Endothelial cell of umbilical vein (primary cell): ENCODE results near the gene ADAMTS17. TPM values are rescaled to one million over a fixed set of nuclear protein-coding genes. Genes with fewer than 3 reads are reported as not detected.

Source experiments
- BruUV-seq: library from RNA; stranded (reverse); fragments of 400-500 nt; replicated peaks from 2 replicates; lab custom pipeline; 2021; lab: Mats Ljungman, UMichigan
- CTCF ChIA-PET: fragments of 300-600, 350-600 bp; sonication (Branson Sonifier 250); formaldehyde crosslinking; loops from one replicate; lab custom pipeline; 2021; ENCODE audit warnings: antibody characterized with exemption, inconsistent platforms; lab: Charles Lee
- POLR2A ChIA-PET: fragments of 300-600, 350-600 bp; sonication (Branson Sonifier 250); formaldehyde crosslinking; loops from one replicate; lab custom pipeline; 2021; ENCODE audit warnings: antibody characterized with exemption, inconsistent platforms; lab: Charles Lee
- DNase-seq: peaks from one replicate; pipeline ENCODE4 v3.0.0-alpha.2; 2011; ENCODE audit warnings: low read depth, low spot score
- FAIRE-seq: peaks from 2 replicates; lab custom pipeline; 2011; peaks lifted over from hg19 to GRCh38; lab: Jason Lieb, UNC
- H2AFZ ChIP-seq: 2 replicates; pipeline ENCODE4 v1.6.0; 2012; ENCODE audit warnings: low read depth, low read length, control low read depth, inconsistent platforms
- H3K27ac ChIP-seq: 2 replicates; pipeline ENCODE4 v1.5.1; 2011; ENCODE audit warnings: low read depth, mild to moderate bottlenecking, control low read depth, low read length, moderate library complexity; ENCODE audit not compliant: insufficient read depth
- H3K27me3 ChIP-seq, 2 experiments: 2 replicates each; pipeline versions ENCODE4 v1.6.0 to v1.6.1; 2011; ENCODE audit warnings: low read length in 2 of 2, mixed read lengths in 1 of 2; ENCODE audit not compliant: control insufficient read depth in 2 of 2, insufficient read depth in 2 of 2
- H3K36me3 ChIP-seq, 2 experiments: 2 replicates in 1 of 2; 3 replicates in 1 of 2; pipeline ENCODE4 v1.5.1; 2011; ENCODE audit warnings: low read length in 2 of 2, mild to moderate bottlenecking in 1 of 2, moderate library complexity in 1 of 2; ENCODE audit not compliant: control insufficient read depth in 2 of 2, insufficient read depth in 2 of 2; ENCODE audit errors: extremely low read depth in 1 of 2
- H3K4me1 ChIP-seq: 3 replicates; pipeline ENCODE4 v1.5.1; 2011; ENCODE audit warnings: mild to moderate bottlenecking, low read length; ENCODE audit not compliant: control insufficient read depth, insufficient read depth; ENCODE audit errors: extremely low read depth
- H3K4me2 ChIP-seq: 2 replicates; pipeline ENCODE4 v1.6.1; 2011; ENCODE audit warnings: low read length, control low read depth, mixed read lengths; ENCODE audit not compliant: insufficient read depth
- H3K4me3 ChIP-seq, 3 experiments: fragments of 200-600 bp in 1 of 3; sonication (generic), shearing (Covaris generic) in 1 of 3; replicated peaks in 1 of 3; 2 replicates each; pipeline ENCODE4 v1.5.1; 2011 to 2016; ENCODE audit warnings: control low read depth in 3 of 3, low read length in 3 of 3, mild to moderate bottlenecking in 2 of 3, inconsistent platforms in 1 of 3, low read depth in 1 of 3, moderate library complexity in 1 of 3; ENCODE audit not compliant: insufficient read depth in 1 of 3
- H3K79me2 ChIP-seq: 2 replicates; pipeline ENCODE4 v1.6.0; 2012; ENCODE audit warnings: low read length, inconsistent platforms; ENCODE audit not compliant: control insufficient read depth, insufficient read depth
- H3K9ac ChIP-seq: replicated peaks from 2 replicates; pipeline ENCODE3; 2011; ENCODE audit warnings: low read length, control low read depth; ENCODE audit not compliant: insufficient read depth; ENCODE audit errors: extremely low read depth
- H3K9me1 ChIP-seq: replicated peaks from 3 replicates; pipeline ENCODE4 v1.6.0; 2011; ENCODE audit warnings: mild to moderate bottlenecking, low read length; ENCODE audit not compliant: control insufficient read depth, insufficient read depth; ENCODE audit errors: extremely low read depth
- H3K9me3 ChIP-seq: replicated peaks from 2 replicates; pipeline ENCODE4 v1.5.1; 2012; ENCODE audit warnings: low read length, inconsistent platforms; ENCODE audit not compliant: control insufficient read depth, insufficient read depth
- H4K20me1 ChIP-seq: replicated peaks from 2 replicates; pipeline ENCODE3; 2011; ENCODE audit warnings: mild to moderate bottlenecking, low read length; ENCODE audit not compliant: control insufficient read depth, insufficient read depth; ENCODE audit errors: extremely low read depth
- CTCF ChIP-seq, 2 donors: IDR thresholded peaks; 1 replicate in 1 of 2; 2 replicates in 1 of 2; pipeline ENCODE4 v1.5.1; 2011; ENCODE audit warnings: low read length in 2 of 2, mild to moderate bottlenecking in 2 of 2, moderate library complexity in 2 of 2, control low read depth in 1 of 2, inconsistent platforms in 1 of 2, low read depth in 1 of 2; ENCODE audit not compliant: insufficient read depth in 1 of 2; ENCODE audit errors: extremely low read depth in 1 of 2
- EZH2 ChIP-seq: IDR thresholded peaks from 2 replicates; pipeline ENCODE4 v1.6.1; 2012; ENCODE audit warnings: borderline replicate concordance, low read depth, mild to moderate bottlenecking, moderate library complexity, low read length, inconsistent platforms; ENCODE audit not compliant: severe bottlenecking
- FOS ChIP-seq: IDR thresholded peaks from 2 replicates; pipeline ENCODE4 v1.6.1; 2011; ENCODE audit warnings: mild to moderate bottlenecking, low read length, moderate library complexity, borderline replicate concordance; ENCODE audit not compliant: insufficient read depth
- GATA2 ChIP-seq: IDR thresholded peaks from 2 replicates; pipeline ENCODE4 v1.7.0; 2011; ENCODE audit warnings: low read depth, mild to moderate bottlenecking, moderate library complexity, mixed read lengths, low read length; ENCODE audit not compliant: insufficient read length, insufficient read depth
- JUN ChIP-seq: IDR thresholded peaks from 2 replicates; pipeline ENCODE4 v1.6.1; 2011; ENCODE audit warnings: borderline replicate concordance, low read depth; ENCODE audit not compliant: insufficient read length, insufficient read depth
- MYC ChIP-seq: IDR thresholded peaks from one replicate; pipeline ENCODE4 v1.6.1; 2011; ENCODE audit warnings: mild to moderate bottlenecking, low read depth, low read length
- POLR2A ChIP-seq: IDR thresholded peaks from 2 replicates; pipeline ENCODE4 v1.6.1; 2012; ENCODE audit warnings: low read depth, mild to moderate bottlenecking, control low read depth, low read length
- POLR2AphosphoS5 ChIP-seq: IDR thresholded peaks from 2 replicates; pipeline ENCODE4 v1.6.1; 2012; ENCODE audit warnings: low read depth, mild to moderate bottlenecking, control low read depth, low read length, moderate library complexity; ENCODE audit not compliant: insufficient read depth
- dilution Hi-C: fragments of 300-500 bp; cut with MboI; formaldehyde crosslinking; loops from one replicate; pipeline ENCODE4 v1.15.0; 2019; ENCODE audit warnings: low sequenced_read_pairs; ENCODE audit not compliant: extremely low pct_ligation_motif_present
- intact Hi-C: fragments of 100-400 bp; cut with micrococcal nuclease; formaldehyde crosslinking; loops from one replicate; pipeline ENCODE4 v1.10.0; 2022
- polyA plus RNA-seq, 4 experiments: library from polyadenylated mRNA; depleted of rRNA in 3 of 4; stranded (reverse) in 3 of 4; unstranded in 1 of 4; fragments of >200 nt; gene quantifications; 2 replicates each; pipeline versions ENCODE4 v1.2.1 to v1.2.3, GENCODE V29; 2011 to 2012; ENCODE audit warnings: missing spikeins in 1 of 4
- total RNA-seq: library from RNA; stranded (reverse); gene quantifications from 2 replicates; pipeline ENCODE4 v1.2.3, GENCODE V29; 2021
- TF ChIP-seq, protein P1 (sequence below): IDR thresholded peaks from 2 replicates; pipeline ENCODE4 v1.6.1; 2011; ENCODE audit not compliant: insufficient read depth, insufficient read length

The ADAMTS17 gene
- total and polyA plus RNA-seq, 2 donors (not counting 3 experiments of a cell fraction or from before 2014, with no cell fraction given): 0.12 TPM; not detected in 1

GRCh38 chr15:99979371-99979770 is 362.4 kb downstream of the ADAMTS17 start:
- no peaks in the 10 kb centered on the region for H3K36me3 ChIP-seq
- no peaks in the 10 kb centered on the region for H3K4me1 ChIP-seq
- H3K9ac ChIP-seq: no peak overlapping the region
- TF ChIP-seq POLR2AphosphoS5 (no peak), FOS (no peak), JUN (no peak), GATA2 (no peak), EZH2 (no peak), MYC (no peak), CTCF (IDR thresholded peaks at IDR 0.05; ENCODE audit: extremely low read depth in 1 of 2, insufficient read depth in 1 of 2, low read depth in 1 of 2, low read length in 2 of 2) (no peak), POLR2A (no peak)
- TF ChIP-seq, protein P1, sequence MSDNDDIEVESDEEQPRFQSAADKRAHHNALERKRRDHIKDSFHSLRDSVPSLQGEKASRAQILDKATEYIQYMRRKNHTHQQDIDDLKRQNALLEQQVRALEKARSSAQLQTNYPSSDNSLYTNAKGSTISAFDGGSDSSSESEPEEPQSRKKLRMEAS: no peak
- no peaks in the 10 kb centered on the region for H3K9me1 ChIP-seq
- H3K27me3 ChIP-seq: no peaks in the 10 kb centered on the region
- FAIRE-seq (no peak), DNase-seq (no peak)
- dilution Hi-C loops: no loop called here
- no peak overlapping the region for H3K27ac ChIP-seq
- intact Hi-C loops: no loop called here
- H2AFZ ChIP-seq: no peak overlapping the region
- H3K9me3 ChIP-seq: no peaks in the 10 kb centered on the region
- no peak overlapping the region for H3K4me3 ChIP-seq
- no peak overlapping the region for H3K4me2 ChIP-seq
- H3K79me2 ChIP-seq: no peaks in the 10 kb centered on the region
- H4K20me1 ChIP-seq: no peaks in the 10 kb centered on the region
- BruUV-seq: no TSS peak
- ChIA-PET CTCF (no interaction called here), POLR2A (interaction anchor here (0.7 kb wide), 1 partner anchor 51 kb away, joined by 4 read pairs; no protein-coding TSS in a partner anchor)
